ENCODE data around the gene CLECL1. TPM values are rescaled to one million over a fixed set of nuclear protein-coding genes. Genes with fewer than 3 reads are reported as not detected.

CLECL1 gene
- total and polyA plus RNA-seq, 2 donors (not counting 3 experiments of a cell fraction or from before 2014, with no cell fraction given): not detected

DNA sequence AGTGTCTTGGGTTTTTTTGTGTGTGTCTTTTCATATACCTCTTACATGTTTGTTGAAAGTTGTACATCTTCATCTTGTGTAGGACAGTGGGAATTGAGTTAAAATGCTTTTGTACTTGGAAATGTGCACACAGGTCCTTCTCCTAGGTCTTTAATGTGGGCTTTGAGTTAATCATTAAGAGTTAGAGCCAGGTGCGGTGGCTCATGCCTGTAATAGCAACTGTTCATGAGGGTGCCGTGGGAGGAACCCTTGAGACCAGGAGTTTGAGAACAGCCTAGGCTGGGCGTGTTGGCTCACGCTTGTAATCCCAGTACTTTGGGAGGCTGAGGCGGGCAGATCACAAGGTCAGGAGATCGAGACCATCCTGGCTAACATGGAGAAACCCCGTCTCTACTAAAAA lies 13.9 kb downstream of the CLECL1 start:
- DNase-seq (ENCODE audit: low read depth, low spot score): no peak
- no peaks in the 10 kb centered on the region for H3K9me3 ChIP-seq (replicated peaks; ENCODE audit: control insufficient read depth, insufficient read depth, low read length)
- no peak overlapping the region for H3K4me2 ChIP-seq (ENCODE audit: insufficient read depth, low read length)
- H3K36me3 ChIP-seq (ENCODE audit: control insufficient read depth in 2 of 2, extremely low read depth in 1 of 2, insufficient read depth in 2 of 2, low read length in 2 of 2): no peaks in the 10 kb centered on the region
- BruUV-seq (replicated peaks): no TSS peak
- ChIA-PET POLR2A (no interaction called here), CTCF (interaction anchor here (4.2 kb wide), 1 partner anchor 10 kb away, joined by 25 read pairs; no protein-coding TSS in a partner anchor)
- no peak overlapping the region for H2AFZ ChIP-seq (ENCODE audit: low read depth, low read length)
- no peaks in the 10 kb centered on the region for H3K27me3 ChIP-seq (ENCODE audit: control insufficient read depth in 2 of 2, insufficient read depth in 2 of 2, low read length in 2 of 2)
- dilution Hi-C loops (cut with MboI; ENCODE audit: extremely low pct_ligation_motif_present, low sequenced_read_pairs): no loop called here
- H3K9ac ChIP-seq (replicated peaks; ENCODE audit: extremely low read depth, insufficient read depth, low read length): no peak overlapping the region
- no peaks in the 10 kb centered on the region for H4K20me1 ChIP-seq (replicated peaks; ENCODE audit: control insufficient read depth, extremely low read depth, insufficient read depth, low read length)
- H3K4me1 ChIP-seq (ENCODE audit: control insufficient read depth, extremely low read depth, insufficient read depth, low read length): peaks cover 23% of the 10 kb centered on the region
- H3K9me1 ChIP-seq (replicated peaks; ENCODE audit: control insufficient read depth, extremely low read depth, insufficient read depth, low read length): no peaks in the 10 kb centered on the region
- no peak overlapping the region for H3K27ac ChIP-seq (ENCODE audit: insufficient read depth, low read depth, low read length)
- H3K4me3 ChIP-seq (replicated peaks in 1 of 3; ENCODE audit: insufficient read depth in 1 of 3, low read depth in 1 of 3, low read length in 3 of 3): no peak overlapping the region
- H3K79me2 ChIP-seq (ENCODE audit: control insufficient read depth, insufficient read depth, low read length): no peaks in the 10 kb centered on the region
- no peak for FAIRE-seq
- intact Hi-C loops (cut with micrococcal nuclease): no loop called here
- no peak for TF ChIP-seq POLR2A (IDR thresholded peaks at IDR 0.05; ENCODE audit: low read depth, low read length)
- no peak for TF ChIP-seq JUN (IDR thresholded peaks at IDR 0.05; ENCODE audit: borderline replicate concordance, insufficient read depth, insufficient read length, low read depth)
- TF ChIP-seq FOS (IDR thresholded peaks at IDR 0.05; ENCODE audit: borderline replicate concordance, insufficient read depth, low read length): no peak
- TF ChIP-seq, protein P1, sequence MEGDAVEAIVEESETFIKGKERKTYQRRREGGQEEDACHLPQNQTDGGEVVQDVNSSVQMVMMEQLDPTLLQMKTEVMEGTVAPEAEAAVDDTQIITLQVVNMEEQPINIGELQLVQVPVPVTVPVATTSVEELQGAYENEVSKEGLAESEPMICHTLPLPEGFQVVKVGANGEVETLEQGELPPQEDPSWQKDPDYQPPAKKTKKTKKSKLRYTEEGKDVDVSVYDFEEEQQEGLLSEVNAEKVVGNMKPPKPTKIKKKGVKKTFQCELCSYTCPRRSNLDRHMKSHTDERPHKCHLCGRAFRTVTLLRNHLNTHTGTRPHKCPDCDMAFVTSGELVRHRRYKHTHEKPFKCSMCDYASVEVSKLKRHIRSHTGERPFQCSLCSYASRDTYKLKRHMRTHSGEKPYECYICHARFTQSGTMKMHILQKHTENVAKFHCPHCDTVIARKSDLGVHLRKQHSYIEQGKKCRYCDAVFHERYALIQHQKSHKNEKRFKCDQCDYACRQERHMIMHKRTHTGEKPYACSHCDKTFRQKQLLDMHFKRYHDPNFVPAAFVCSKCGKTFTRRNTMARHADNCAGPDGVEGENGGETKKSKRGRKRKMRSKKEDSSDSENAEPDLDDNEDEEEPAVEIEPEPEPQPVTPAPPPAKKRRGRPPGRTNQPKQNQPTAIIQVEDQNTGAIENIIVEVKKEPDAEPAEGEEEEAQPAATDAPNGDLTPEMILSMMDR (IDR thresholded peaks at IDR 0.05; ENCODE audit: extremely low read depth in 1 of 2, insufficient read depth in 1 of 2, low read depth in 1 of 2, low read length in 2 of 2): no peak
- TF ChIP-seq, protein P2, sequence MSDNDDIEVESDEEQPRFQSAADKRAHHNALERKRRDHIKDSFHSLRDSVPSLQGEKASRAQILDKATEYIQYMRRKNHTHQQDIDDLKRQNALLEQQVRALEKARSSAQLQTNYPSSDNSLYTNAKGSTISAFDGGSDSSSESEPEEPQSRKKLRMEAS (IDR thresholded peaks at IDR 0.05; ENCODE audit: insufficient read depth, insufficient read length): no peak
- TF ChIP-seq MYC (IDR thresholded peaks at IDR 0.05; ENCODE audit: low read depth, low read length): no peak
- TF ChIP-seq GATA2 (IDR thresholded peaks at IDR 0.05; ENCODE audit: insufficient read depth, insufficient read length, low read depth, low read length): no peak
- TF ChIP-seq POLR2AphosphoS5 (IDR thresholded peaks at IDR 0.05; ENCODE audit: insufficient read depth, low read depth, low read length): no peak
- no peak for TF ChIP-seq EZH2 (IDR thresholded peaks at IDR 0.05; ENCODE audit: borderline replicate concordance, low read depth, low read length, severe bottlenecking)
